NCI-H2081 treated with DMSO at 0.1 percent for 48 hours (cell line): ENCODE results near the gene TMOD4.
A peak's percentile ranks its signal among the peaks of the same experiment; 100 is the strongest.

Source experiments
- DNase-seq: peaks from one replicate; lab custom pipeline; 2025; lab: John Stamatoyannopoulos, UW

Gene TMOD4

DNA sequence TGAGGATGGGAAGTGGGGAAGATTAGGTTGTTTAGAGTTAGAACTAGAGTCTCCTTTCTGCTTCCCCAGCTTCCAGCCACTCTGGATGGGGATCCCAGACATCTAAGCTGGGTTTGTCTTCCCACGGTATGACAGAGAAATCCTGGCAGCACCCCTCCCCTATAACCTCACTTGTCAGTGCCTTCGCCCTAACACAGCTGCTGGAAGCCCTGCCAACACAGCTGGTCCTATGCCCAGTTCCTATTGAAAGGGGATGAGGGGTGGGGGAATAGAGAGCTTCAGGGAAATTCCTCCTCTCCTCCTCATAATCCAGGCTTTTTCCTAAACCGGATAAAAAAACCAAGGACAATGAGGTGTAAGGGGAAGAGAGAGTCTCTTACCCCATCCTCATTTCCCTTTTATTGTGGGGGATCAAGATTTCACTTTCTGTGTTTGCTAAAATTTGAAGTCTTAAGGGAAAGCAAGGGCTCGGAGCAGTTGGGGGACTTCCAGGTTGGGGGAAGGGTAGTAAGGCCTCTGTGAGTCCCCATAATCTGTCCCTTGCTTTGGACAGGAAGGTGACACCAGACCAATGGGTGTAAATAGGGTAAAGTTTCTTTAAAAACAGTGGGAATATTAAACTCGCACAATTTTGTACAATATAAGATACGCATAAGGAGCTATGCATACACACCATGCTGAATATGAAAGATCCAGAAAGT, 590 bp downstream of the TMOD4 start:
- no peak for DNase-seq

DNA sequence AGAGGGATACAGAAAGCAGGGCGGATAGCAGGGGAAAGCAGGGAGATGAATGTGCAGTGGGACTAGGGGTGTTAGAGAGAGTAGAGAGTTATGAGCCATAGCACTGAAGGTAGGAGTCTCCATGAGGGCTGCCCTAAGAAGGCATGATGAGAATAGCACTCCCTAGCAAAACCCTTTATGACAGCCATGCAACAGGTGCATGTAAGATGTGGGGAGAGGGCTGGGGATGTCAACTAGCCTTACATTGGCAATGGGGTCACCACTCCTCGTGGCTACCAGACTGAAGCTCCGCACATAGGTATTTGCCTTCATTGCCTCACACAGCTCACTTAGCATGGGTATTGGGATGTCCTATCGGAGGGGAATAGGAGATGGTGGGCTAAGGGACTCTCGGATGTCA, 4.6 kb downstream of the TMOD4 start:
- DNase-seq: no peak

DNA sequence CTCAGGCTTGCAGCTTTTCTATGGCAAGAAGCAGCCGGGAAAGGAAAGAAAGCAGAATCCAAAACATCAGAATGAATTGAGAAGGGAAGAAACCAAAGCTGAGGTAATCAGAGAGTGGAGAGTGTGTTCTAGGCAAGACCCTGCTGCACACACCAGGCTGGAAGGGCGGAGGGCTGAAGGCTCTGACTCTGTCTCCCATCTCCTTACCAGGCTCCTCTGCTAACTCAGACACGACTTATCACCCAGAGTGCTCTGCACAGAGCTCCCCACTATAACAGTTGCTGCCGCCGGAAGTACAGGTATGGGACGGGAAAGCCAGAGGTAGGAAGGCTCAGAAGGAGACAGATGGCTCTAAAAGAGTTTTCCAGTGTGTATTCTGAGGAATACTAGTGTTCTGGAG, 8.7 kb downstream of the TMOD4 start:
- no peak for DNase-seq

DNA sequence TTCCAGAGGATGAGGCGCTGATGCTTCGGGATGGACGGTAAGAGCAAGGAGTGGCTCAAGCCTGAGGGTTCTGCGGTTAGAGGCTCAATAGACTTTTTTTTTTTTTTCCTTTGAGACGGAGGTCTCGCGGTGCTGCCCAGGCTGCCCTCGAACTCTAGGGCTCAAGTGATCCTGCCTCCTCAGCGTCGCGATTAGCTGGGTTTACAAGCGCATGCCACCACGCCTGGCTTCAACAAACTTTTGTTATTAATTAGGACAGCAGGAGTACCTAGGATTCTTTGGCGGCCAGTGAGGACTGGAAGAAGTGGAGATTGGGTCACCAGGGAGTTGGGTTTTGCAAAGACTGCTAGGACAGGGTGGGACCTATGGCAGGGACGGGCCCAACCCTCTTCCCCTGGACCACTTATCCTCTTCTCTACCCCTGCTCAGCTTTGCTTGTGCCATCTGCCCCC, 9.2 kb downstream of the TMOD4 start:
- DNase-seq: no peak

DNA sequence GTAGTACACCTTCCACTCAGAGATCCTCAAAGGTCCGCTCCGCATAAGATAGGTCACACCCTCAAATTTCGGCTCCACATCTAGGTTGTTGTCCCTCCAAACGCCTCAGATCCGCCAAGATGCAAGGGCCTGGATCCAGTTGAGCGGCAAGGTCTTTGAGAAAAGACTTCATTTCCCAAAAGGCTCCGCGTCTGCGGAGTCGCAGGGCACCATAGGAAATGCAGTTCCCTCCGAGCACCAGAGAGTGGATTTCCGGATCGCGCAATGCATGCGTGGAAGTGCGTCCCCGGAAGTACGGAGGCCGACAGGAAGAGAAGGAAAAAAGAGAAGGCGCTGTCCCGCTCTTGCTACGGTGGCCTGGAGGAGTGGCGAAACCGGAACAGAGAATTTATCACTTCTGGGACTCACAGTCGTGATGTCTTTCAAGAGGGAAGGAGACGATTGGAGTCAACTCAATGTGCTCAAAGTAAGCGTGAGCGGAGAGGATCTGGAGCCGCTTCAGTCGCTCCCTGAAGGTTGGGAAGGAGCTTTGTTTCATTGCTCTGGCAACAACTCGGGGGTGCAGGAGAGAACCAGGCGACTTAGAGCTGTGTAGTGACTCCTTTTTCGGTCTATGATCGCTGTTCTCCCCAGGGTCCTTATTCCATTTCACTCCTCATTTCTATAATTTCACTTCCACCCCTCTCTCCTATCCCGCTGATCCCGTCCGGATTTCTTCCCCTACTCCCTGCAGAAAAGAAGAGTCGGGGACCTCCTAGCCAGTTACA, 9.9 kb downstream of the TMOD4 start, which contains the start of the genes LYSMD1 and SCNM1:
Gene LYSMD1, minus strand, starts transcription at position 165 of the 767 bp plus-strand sequence. CDS start 644 bp downstream, outside the sequence.
Gene SCNM1, plus strand, starts transcription at position 407 of the 767 bp plus-strand sequence. Its CDS starts 9 bp downstream, at position 416.
- peak; percentile 97 for DNase-seq

DNA sequence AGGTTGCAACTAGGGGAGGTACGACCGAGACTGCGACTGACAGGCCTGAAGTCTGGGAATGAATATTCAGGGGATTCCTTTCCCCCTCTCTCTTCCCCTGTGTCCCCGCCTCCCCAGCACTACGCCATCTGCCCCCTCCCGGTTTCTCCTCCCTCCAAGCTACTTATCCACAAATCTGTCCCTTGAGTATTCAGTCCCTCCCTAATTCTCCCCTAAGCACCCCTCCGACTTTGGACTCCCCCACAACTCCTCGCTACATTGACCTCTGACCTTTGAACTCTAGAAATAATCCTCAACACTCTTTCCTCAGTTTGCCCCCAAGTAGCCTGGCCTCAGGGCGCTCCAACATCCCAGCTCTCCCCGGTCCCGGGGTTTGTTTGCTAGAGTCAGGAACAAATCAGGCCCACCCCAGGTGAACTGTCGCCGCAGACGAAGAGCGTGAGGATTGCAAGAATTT, 10.5 kb downstream of the TMOD4 start:
- no peak for DNase-seq

DNA sequence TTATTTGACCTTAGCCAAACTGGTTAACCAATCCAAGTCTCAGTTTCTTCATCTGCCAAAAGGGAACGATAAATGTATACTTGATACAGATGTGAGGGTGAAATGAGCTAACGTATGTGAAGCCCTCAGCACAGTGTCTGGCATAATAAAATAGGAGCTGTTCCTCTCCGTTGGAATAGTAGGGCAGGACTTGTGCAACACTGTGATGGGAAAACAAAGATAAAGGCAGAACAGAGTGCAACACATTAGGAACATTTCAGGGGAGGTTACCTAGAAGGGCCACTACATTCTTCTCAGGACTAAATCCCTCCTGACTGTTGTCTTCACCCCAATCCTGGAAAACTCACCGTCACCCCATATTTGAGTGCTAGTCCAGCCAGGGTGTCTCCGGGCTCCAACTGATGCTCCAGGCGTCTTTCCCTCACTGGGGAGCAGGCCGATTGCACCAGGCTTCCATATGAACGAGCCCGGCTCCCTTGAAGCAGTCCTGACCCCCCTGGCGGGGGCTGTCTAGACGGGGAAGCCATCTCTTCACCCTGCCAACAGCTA, 11.0 kb downstream of the TMOD4 start:
- no peak for DNase-seq

DNA sequence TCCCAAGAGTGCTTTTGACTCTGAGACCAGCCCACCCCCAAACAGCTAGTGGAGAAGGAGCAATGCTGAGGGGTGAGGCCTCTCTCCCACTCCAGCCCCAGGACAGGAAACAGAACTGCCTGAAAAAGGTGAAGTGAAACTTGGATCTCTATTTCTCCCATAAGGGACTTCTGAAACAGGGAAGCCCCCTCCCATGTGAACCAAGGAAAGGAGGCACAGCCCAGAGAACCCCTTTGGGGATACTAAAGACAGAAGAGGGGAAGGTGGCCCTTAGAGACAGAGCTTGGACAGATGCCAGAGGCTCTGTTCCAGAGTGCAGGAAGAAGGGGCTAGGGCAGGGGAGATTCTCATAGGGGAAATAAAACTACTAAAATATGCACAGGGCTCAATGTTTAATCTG, 16.4 kb downstream of the TMOD4 start:
- no peak for DNase-seq

DNA sequence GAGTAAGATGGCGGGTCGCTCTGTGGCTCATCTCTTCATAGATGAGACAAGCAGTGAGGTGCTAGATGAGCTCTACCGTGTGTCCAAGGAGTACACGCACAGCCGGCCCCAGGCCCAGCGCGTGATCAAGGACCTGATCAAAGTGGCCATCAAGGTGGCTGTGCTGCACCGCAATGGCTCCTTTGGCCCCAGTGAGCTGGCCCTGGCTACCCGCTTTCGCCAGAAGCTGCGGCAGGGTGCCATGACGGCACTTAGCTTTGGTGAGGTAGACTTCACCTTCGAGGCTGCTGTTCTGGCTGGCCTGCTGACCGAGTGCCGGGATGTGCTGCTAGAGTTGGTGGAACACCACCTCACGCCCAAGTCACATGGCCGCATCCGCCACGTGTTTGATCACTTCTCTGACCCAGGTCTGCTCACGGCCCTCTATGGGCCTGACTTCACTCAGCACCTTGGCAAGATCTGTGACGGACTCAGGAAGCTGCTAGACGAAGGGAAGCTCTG, 17.0 kb downstream of the TMOD4 start:
- no peak for DNase-seq

DNA sequence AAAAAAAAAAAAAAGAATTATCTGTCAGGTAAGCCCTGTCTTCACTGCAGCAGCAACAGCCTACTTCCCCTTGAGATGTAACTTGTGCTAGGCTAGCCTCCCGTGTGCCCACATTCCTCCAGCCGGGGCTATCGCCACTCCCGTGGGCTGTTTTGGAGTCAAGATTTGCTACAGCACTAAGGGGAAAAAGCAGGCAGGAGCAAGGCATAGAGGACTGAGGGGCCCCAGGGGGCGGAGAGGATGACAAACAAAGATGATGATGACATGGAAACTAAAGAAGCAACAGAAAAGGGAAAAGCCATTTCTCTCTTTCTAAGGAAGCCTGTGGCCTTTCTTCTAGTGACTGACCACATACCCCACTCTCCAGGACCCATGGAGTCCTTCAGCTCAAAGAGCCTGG, 17.5 kb downstream of the TMOD4 start:
- no peak for DNase-seq

DNA sequence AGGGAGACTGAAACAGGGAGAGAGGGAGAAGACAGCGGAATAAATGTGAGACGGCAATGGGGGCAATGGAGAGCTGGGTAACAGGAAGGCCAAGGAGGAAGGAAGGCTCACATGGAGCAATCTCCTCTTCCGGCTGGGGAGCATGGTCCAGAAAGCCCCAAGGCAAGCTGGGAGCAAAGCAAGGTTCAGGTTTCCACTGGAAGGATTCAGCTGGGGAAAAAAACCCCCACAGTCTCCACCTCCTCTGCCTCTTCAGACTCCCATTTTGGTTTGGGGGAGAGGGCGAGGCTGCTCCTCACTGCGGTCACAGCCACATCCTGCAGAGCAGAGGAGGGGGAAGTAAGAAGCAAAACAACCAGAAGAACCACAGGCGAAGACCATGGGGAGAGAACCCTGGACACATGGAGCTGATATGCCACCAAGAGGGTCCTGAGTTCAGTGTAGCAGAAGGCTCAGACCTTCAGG, 18.7 kb downstream of the TMOD4 start:
- DNase-seq: no peak

DNA sequence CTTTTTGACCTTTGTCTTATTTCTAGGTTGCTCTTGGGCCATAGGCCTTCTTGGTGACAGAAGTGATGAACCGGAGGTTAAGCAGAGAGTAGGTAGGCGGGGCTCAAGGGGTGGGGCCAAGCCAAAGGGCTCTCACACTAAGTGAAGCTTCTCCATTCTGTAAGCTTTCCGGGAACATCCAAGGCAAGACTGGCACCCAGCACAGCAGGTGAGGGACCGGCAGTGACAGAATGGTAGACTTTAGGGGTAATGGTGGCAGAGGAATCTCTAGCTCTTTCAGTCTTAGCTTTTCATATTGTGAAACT, 19.3 kb downstream of the TMOD4 start, which contains the start of gene TNFAIP8L2:
Gene TNFAIP8L2, plus strand, starts transcription at position 135 of the 305 bp plus-strand sequence. CDS start 2,049 bp downstream, outside the sequence.
- no peak for DNase-seq

DNA sequence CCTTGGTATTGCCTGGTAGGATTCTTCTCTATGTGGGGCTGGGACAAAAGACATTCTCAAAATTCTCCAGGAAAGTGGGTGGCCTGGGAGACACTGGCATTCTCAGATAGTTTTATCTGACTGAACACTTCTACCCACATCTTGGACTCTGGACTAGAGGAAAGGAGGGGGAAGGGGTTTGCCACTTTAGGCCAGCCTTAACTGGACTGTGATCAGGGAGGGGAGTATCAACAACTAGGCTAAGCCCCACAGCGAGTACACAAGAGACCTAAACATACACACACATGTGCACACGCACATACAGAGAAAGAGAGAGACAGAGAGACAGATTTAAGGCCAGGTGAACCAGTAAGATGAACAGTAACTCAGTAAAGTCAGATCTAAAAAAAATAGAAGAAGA, 28.1 kb downstream of the TMOD4 start:
- DNase-seq: no peak

DNA sequence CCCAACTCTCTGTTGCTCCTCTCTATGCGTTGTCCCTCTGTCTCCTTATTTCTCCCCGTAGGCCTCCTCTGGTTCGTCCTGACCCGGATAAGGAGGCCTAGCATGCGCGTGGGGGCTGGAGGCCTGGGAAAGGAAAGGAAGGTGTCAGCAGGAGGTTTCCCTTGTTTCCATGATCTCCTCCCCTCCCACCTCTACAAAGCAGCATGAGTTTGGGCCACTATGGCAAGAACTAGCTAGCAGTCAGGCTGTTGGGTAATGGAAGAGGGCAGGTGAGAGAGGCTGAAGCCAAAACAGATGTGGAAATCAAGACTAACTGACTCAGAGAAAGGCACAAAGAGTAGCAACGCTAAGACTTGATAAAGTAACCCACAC, 28.7 kb downstream of the TMOD4 start:
- DNase-seq: no peak

DNA sequence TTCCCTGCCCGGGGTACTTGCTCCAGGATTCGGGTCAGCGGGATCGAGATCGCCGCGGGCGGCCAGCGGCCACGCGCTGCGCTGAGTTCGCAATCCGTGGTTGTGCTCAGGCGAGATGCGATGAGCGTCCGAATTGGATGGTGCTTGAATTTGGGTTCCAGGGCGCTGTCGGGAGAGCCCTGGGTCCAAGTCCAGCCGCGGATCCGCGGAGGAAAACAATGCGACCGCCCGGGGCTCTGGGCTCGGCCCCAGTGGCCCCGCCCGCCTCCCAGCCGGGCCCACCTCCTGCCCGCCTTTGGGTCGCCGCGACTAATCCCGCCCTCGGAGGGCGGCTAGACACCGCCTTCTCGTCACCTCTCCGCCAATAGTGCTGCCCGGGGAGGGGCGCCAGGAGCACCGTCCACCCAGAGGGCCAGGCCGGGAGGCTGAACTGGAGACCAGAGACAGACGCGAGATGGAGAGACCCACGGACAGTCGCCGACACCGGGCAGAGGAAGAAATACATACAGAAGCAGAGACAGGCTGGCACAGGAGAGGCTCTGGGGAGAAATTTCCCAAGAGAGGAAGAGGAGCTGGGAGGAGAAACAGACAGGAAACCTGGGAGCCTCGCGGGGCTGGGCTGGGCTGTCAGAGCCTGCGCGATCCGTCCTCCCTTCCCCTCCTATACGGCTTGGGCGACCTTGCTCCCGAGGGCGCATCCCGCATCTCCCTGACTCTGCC, 29.2 kb downstream of the TMOD4 start, which contains the start of gene SEMA6C:
Gene SEMA6C, minus strand, starts transcription at position 220 of the 720 bp plus-strand sequence. CDS start 4,010 bp downstream, outside the sequence.
- peak; percentile 54 for DNase-seq

DNA sequence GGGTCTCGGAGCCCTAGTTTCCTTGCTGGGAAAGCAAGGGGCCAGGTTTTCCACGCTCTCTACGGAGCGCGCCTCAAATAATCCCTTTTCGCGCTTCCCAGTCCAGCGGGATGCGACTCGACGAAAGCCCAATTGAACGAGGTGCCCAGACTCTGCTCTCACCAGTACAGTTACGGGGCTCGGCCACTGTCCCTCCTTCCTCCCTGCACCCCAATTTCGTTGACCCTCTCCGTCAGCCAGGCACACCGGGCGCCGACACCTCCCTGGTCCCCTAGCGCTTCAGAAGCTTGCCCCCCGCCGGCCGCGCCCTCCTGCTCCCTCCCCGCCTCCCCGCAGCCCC, 29.7 kb downstream of the TMOD4 start:
- DNase-seq: no peak

DNA sequence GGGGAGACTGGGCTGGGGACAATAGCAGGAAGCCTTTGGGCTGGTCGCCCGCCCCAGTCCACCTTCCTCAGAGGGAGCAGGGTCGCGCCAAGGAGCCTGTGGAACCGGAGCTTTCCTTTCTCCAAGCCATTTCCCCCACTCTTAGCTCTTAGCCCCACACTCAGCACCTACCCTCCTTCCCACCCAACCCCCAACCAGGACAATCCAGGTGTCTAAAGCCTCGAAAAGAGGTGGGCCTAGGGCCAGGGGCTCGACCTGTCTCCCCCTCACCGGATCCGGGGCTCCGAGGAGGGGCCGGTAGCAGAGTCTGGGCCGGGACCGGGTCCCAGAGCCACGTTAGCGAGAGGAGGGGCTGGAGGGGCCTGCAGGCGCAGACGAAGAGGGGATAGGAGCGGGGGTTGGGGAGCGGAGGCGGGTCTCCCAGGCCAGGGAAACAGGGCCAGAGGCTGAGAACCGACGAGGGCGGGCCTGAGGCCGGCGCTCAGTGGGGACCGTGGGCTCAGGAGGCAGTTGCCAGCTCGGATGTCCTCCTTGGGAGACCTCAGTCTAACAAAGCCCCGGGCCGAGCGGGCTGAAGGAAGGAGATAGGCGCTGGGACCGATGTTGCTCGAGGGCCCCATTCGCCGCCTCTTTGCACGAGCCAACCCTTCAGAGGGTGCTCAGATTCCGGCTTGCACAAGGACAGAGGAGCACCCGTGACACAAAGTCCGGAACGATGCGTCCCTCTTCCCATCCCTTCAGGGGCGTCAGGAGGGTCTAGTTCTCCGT, 30.3 kb downstream of the TMOD4 start:
- DNase-seq: no peak

DNA sequence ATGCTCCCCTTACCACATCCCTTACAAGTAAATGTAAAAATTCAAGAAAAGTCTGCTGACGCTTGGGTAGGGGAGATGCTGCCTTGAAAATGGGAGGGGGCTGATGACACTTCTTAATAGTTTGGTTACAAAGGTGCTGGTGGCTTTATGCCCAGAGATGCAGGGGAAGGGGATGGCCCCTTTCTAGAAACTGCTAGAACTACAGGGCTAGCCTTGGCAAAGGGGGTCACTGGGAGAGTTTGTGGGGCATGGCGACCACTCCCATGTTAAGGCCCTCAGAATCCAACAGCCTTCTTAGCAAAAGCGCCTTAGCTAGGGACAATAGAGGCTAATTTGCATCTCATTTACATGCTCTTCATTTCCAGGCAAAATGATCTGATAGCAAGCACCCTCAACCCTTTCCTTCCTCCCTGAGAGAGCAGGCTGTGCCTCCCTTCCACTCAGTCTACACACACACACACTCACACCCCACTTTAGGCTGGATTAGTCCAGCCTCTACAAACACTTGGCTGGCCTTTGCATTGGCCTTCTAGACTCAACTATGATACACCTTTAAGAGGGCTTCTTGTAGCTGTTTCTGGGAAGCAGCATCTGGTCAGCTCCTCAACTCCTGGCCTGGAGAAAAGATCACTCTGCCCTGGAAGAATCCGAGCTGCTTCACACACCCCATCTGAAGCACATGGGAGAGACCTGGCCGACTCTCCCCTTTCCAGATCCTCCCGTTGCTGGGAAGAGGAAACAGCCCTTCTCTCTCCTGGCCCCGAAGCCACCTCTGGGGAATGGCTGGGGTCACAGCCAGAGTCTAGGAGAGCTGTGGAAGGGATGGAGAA, 31.1 kb downstream of the TMOD4 start:
- no peak for DNase-seq

DNA sequence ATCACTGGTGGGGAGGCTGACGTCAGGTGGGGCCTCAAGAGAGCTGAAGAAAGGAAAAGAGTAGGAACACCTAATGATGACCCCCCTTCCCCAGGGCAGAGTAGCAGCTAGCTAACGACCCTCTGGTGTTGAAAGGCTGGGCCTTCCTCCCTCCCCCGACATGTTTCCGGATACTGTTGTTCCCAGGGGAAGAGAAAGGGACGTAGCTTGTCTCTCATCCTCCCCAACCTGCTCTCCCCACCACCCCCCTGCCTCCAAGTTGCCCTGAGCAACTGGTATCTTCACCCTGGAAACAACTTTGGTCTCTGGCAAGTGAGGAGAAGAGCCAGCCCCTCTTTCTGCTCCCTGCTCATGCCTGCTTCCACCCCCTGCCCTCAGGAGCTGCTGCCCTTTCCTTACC, 31.8 kb downstream of the TMOD4 start:
- DNase-seq: no peak

DNA sequence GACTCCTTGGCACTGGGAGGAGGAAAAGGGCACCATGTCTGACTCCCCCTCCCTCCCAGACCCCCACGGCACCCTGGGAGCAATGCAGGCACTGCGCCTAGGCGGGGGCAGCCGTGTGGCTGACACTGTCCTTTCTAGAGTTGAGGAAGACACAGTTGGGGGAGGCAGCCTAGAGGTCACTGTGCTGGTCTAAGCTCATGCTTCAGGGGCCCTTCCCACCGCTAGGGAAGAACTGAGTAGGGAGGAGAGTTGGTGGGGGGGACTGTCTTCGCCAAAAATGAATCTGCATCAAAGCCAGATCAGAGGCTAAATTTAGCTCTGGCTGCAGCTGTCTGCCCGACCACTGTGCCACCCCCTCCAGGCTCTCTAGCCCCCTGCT, 32.7 kb downstream of the TMOD4 start:
- DNase-seq: no peak
